AG08395 (cell line): Measurements from ENCODE around the gene SYNPO2L.
"Not testable (repeated sequence)": the region's sequence is repeated elsewhere in the genome, so short reads cannot be mapped to it uniquely, and the experiment has no call there.

Experiments used
- DNase-seq: peaks from one replicate; pipeline ENCODE4 v3.0.0; 2012; ENCODE audit warnings: mixed read lengths, low spot score

SYNPO2L gene

DNA sequence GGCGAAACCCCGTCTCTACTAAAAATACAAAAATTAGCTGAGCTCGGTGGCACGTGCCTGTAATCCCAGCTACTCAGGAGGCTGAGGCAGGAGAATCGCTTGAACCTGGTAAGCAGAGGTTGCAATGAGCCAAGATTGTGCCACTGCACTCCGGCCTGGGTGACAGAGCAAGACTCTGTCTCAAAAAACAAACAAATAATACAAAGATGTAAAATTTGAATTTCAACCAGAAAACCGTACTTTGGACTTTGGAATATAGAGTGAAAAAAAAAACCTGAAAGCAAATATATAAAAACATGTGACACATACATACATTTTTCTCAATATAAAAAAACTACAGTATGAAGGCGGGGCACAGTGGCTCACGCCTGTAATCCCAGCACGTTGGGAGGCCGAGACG, 34.9 kb downstream of the SYNPO2L start:
- DNase-seq, result not testable (repeated sequence)

DNA sequence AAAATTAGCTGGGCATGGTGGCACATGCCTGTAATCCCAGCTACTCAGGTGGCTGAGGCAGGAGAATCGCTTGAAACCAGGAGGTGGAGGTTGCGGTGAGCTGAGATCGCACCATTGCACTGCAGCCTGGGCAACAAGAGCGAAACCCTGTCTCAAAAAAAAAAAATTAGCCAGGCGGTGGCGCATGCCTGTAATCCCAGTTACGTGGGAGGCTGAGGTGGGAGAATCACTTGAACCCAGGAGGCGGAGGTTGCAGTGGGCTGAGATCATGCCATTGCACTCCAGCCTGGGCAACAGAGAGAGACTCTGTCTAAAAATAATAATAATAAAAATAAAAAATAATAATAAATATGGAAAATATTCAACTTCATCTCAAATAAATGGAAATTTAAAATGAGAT, 38.7 kb downstream of the SYNPO2L start:
- not testable (repeated sequence) for DNase-seq

DNA sequence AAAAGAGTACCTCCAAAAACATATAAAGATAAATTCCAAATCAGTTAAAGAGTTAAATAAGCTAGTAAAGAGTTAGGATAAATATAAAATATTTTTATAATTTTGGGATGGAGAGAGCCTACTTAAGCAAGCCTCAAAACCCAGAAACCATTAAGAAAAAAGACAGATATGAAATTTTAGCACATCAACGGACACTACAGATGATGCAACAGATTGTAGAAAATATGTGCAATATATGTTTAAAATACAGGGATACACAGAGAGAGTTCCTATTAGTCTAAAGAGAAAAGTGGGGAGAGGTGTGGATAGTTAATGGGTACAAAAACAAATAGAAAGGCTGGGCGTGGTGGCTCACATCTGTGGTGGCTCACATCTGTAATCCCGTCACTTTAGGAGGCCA, 41.1 kb downstream of the SYNPO2L start:
- no peak for DNase-seq

DNA sequence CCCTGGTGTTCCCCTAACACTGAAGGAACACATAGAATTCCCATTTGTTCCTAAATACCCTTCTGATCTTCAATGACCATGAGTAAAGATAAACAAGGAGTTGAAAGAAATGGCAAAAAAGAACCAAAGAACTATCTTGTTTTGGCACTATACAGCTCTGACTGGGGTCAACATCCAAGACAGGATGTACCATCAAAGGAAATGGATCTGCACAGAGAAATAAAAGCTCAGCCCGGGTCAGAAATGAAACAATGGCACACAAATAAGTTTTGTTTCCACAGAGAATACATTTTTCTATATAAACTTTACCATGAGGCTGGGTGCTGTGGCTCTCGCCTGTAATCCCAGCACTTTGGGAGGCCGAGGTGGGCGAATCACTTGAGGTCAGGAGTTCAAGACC, 46.7 kb downstream of the SYNPO2L start:
- no peak for DNase-seq

DNA sequence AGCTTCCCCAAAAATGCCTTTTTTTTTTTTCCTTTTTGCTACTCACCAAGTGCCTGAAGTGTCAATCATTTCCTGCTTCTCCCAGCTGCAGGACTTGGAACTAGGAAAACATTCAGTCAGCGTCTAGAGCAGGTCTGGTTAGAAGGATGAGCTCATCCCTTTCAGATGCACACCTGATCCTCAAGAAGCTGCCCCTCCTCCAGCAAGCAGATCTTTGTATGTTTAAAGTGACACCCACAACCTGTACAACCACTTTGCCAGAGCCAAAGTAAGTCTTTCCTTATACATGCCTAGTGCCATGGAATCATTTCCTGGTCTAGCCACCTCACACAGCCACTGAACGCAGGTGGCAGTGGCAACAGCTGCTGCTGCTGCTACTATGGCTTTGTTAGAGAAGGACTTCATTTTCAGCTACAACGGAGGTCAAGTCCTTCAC, 54.3 kb downstream of the SYNPO2L start:
- no peak for DNase-seq

DNA sequence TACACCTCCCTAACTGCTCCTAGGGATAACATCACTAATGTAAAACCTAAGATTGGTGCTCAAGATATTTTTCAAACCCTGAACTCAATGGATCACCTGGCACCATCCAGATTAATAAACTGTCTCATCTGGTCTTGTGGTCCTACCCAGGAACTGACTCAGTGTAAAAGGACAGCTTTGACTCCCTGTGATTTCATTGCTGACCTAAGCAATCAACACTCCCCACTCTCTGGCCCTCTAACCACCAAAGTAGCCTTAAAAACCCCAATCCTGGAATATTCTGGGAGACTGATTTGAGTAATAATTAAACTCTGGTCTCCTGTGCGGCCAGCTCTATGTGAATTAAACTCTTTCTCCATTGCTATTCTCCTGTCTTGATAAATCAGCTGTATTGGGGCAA, 58.5 kb downstream of the SYNPO2L start:
- DNase-seq, result peak; percentile 19
